ENCODE results near the gene DGKG.

DGKG gene

DNA sequence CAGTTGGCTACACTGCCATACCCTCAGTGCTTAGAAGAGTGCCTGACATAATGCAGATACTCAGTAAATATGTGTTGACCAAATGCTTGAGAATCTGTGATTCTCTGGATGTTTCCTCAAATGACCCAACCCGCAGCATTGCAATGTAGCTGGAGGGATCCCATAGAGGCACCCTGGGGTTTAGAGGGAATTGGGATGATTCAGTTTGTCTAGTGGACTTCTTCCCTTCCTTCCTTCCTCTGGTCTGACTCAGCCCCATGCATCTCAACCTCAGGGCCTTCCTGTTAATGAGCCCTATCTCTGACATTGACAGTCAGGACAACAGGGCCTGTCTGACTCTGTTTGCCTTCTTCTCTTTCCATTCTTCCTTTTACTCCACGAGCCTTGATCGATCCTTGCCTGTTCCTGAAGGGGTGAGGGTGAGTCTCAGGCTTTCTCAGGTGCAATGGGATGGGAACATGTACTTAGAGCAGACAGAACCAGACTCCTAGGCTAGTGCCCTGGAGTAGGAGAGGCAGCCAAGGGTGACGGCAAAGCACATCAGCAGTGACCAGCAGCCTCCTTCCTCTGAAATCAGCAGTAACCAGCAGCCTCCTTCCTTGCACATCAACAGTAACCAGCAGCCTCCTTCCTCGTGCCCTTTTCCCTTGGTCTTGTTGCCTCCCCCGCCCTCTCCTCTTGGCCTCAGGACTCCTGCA lies 78.2 kb downstream of the DGKG start:
- Mint-ChIP-seq H3K27me3 (no peaks in the 10 kb centered on the region), H3K4me1 (ENCODE audit: low read depth) (no peaks in the 10 kb centered on the region), H3K9me3 (no peaks in the 10 kb centered on the region), H3K36me3 (ENCODE audit: low read depth) (no peaks in the 10 kb centered on the region), H3K4me3 (no peak overlapping the region), H3K27ac (no peak overlapping the region)

DNA sequence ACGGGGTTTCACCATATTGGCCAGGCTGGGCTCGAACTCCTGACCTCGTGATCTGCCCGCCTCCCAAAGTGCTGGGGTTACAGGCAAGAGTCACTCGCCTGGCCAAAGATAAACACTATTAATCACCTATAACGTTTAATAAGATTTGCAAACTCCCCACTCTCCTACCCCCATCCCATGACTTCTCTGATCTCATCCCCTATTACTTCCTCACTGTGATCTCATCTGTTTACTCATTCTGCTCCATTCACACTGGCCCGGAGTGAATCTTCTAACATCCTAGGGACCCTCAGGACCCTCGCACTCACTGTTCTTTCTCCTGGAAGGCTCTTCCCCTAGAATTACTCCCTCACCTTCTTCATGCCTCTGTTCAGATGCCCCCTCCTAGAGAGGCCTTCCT lies 78.9 kb downstream of the DGKG start:
- peaks cover 3% of the 10 kb centered on the region for H3K27me3 Mint-ChIP-seq
- H3K27ac Mint-ChIP-seq, result no peak overlapping the region
- H3K4me3 Mint-ChIP-seq, result no peak overlapping the region
- no peaks in the 10 kb centered on the region for H3K9me3 Mint-ChIP-seq
- H3K4me1 Mint-ChIP-seq (ENCODE audit: low read depth), result no peaks in the 10 kb centered on the region
- no peaks in the 10 kb centered on the region for H3K36me3 Mint-ChIP-seq (ENCODE audit: low read depth)

GRCh38 chr3:186281176-186281575 lies 80.9 kb downstream of the DGKG start:
- no peaks in the 10 kb centered on the region for H3K4me1 Mint-ChIP-seq (ENCODE audit: low read depth)
- peaks cover 4% of the 10 kb centered on the region for H3K27me3 Mint-ChIP-seq
- no peak overlapping the region for H3K27ac Mint-ChIP-seq
- H3K9me3 Mint-ChIP-seq, result no peaks in the 10 kb centered on the region
- H3K36me3 Mint-ChIP-seq (ENCODE audit: low read depth), result no peaks in the 10 kb centered on the region
- no peak overlapping the region for H3K4me3 Mint-ChIP-seq

DNA sequence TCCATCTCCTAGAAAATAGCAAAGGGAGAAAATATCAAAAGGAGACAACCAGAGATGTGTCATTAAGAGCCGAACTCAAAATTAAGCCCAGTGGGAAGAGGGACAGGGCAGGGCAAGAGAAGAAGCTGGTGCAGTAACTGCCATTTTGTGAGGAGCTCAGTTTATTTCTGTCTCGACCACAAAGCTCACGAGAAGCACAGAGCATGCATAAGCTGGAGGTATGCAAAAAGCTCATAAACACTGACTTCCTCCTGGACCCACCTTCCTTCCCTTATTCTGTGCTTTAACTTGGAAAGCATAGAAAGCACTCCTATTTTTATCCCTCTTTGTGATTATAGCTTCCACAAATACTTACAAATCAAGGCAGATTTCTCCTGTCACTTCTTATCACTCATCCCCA lies 81.3 kb downstream of the DGKG start:
- no peak overlapping the region for H3K4me3 Mint-ChIP-seq
- no peak overlapping the region for H3K27ac Mint-ChIP-seq

GRCh38 chr3:186277268-186277909 lies 84.6 kb downstream of the DGKG start:
- Mint-ChIP-seq H3K36me3 (ENCODE audit: low read depth) (no peaks in the 10 kb centered on the region), H3K27me3 (peaks cover 4% of the 10 kb centered on the region), H3K27ac (no peak overlapping the region), H3K9me3 (no peaks in the 10 kb centered on the region), H3K4me3 (no peak overlapping the region), H3K4me1 (ENCODE audit: low read depth) (no peaks in the 10 kb centered on the region)

More for the DNA sequence above, 81.3 kb downstream of the DGKG start:
- H3K9me3 Mint-ChIP-seq, result no peaks in the 10 kb centered on the region
- H3K27me3 Mint-ChIP-seq, result peaks cover 4% of the 10 kb centered on the region
- H3K4me1 Mint-ChIP-seq (ENCODE audit: low read depth), result no peaks in the 10 kb centered on the region
- H3K36me3 Mint-ChIP-seq (ENCODE audit: low read depth), result no peaks in the 10 kb centered on the region

- H3K4me3 Mint-ChIP-seq, result no peak overlapping the region
- no peaks in the 10 kb centered on the region for H3K4me1 Mint-ChIP-seq (ENCODE audit: low read depth)
- no peaks in the 10 kb centered on the region for H3K9me3 Mint-ChIP-seq
- no peaks in the 10 kb centered on the region for H3K36me3 Mint-ChIP-seq (ENCODE audit: low read depth)
- no peak overlapping the region for H3K27ac Mint-ChIP-seq
- peaks cover 4% of the 10 kb centered on the region for H3K27me3 Mint-ChIP-seq
These were observed 86.6 kb downstream of the DGKG start for GRCh38 chr3:186275436-186275835.

- Mint-ChIP-seq H3K9me3 (no peaks in the 10 kb centered on the region), H3K4me1 (ENCODE audit: low read depth) (no peaks in the 10 kb centered on the region), H3K4me3 (no peak overlapping the region), H3K27me3 (peaks cover 4% of the 10 kb centered on the region), H3K27ac (no peak overlapping the region), H3K36me3 (ENCODE audit: low read depth) (no peaks in the 10 kb centered on the region)
These were observed 88.4 kb downstream of the DGKG start for GRCh38 chr3:186273586-186273985.

DNA sequence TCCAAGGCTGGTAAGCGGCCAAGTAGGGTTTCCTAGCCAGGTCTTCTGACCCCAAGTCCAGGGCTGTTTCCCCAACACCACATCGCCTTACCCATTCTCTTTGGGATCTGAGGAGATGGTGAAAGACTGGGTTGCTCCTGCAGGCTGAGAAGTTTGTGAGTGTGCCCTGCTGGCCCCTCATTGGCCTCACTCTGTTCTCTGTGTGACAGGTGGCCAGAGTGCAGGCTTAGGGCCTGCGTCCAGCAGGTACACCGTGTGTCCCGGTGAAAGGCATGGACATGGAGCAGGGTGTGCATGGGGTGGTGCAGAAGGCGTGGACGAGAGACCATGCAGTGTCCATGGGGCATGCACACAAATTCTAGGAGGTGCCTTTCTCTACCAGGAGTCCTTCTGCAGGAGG lies 91.3 kb downstream of the DGKG start:
- H3K9me3 Mint-ChIP-seq, result no peaks in the 10 kb centered on the region
- H3K4me1 Mint-ChIP-seq (ENCODE audit: low read depth), result no peaks in the 10 kb centered on the region
- no peaks in the 10 kb centered on the region for H3K36me3 Mint-ChIP-seq (ENCODE audit: low read depth)
- no peak overlapping the region for H3K4me3 Mint-ChIP-seq
- no peak overlapping the region for H3K27ac Mint-ChIP-seq
- H3K27me3 Mint-ChIP-seq, result peaks cover 7% of the 10 kb centered on the region

- Mint-ChIP-seq H3K4me3 (no peak overlapping the region), H3K36me3 (ENCODE audit: low read depth) (no peaks in the 10 kb centered on the region), H3K27ac (no peak overlapping the region), H3K4me1 (ENCODE audit: low read depth) (no peaks in the 10 kb centered on the region), H3K27me3 (peaks cover 7% of the 10 kb centered on the region), H3K9me3 (no peaks in the 10 kb centered on the region)
These were observed 93.2 kb downstream of the DGKG start for GRCh38 chr3:186268616-186269448.

DNA sequence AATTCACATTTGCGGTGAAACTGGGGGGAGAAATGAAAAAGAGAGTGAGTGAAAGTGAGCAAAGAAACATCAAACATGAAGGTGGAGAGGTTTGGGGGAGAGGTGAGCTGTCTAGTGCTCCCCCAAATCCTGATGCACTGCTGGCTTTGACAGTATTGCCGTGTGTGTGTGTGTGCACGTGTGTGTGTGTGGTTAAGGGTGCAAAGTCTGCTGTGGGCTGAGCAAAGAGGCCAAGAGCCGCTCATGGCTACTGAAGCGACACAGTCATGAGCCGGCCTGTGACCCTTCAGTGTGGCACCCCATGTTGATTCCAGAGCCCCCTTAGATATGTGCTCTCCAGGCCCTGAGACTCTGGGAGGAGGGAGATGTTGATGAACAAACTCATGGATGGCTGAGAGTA lies 94.3 kb downstream of the DGKG start:
- H3K4me1 Mint-ChIP-seq (ENCODE audit: low read depth), result no peaks in the 10 kb centered on the region
- H3K27ac Mint-ChIP-seq, result no peak overlapping the region
- H3K27me3 Mint-ChIP-seq, result peaks cover 7% of the 10 kb centered on the region
- no peaks in the 10 kb centered on the region for H3K36me3 Mint-ChIP-seq (ENCODE audit: low read depth)
- H3K9me3 Mint-ChIP-seq, result no peaks in the 10 kb centered on the region
- H3K4me3 Mint-ChIP-seq, result no peak overlapping the region

GRCh38 chr3:186264608-186265400 lies 97.2 kb downstream of the DGKG start:
- Mint-ChIP-seq H3K4me1 (ENCODE audit: low read depth) (peaks cover 7% of the 10 kb centered on the region), H3K36me3 (ENCODE audit: low read depth) (no peaks in the 10 kb centered on the region), H3K27me3 (peaks cover 7% of the 10 kb centered on the region), H3K4me3 (no peak overlapping the region), H3K27ac (no peak overlapping the region), H3K9me3 (no peaks in the 10 kb centered on the region)

DNA sequence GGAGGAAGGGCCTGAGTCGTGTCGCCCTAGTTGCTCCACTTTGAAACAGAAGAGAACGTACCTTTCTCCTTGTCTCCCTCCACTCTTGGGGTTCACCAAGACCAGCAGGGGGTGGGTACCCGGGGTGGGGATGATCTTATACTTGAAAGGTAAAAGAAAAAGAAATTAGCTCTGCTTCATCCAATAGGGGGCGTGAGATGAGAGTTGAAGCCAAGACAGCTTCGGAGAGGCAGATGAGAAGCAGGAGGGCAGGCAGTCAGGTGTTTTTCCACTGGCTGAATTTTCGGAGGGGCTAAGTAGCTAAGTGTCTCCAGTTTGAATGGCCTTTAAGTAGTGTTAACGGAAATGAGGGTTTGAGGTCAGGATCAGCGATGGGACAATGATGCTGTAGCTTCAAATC lies 100.4 kb downstream of the DGKG start:
- Mint-ChIP-seq H3K9me3 (no peaks in the 10 kb centered on the region), H3K27me3 (peaks cover under 1% of the 10 kb centered on the region), H3K27ac (no peak overlapping the region), H3K4me1 (ENCODE audit: low read depth) (peaks cover 18% of the 10 kb centered on the region), H3K36me3 (ENCODE audit: low read depth) (no peaks in the 10 kb centered on the region), H3K4me3 (no peak overlapping the region)

GRCh38 chr3:186260726-186261125 lies 101.3 kb downstream of the DGKG start:
- Mint-ChIP-seq H3K4me1 (ENCODE audit: low read depth) (peaks cover 26% of the 10 kb centered on the region), H3K36me3 (ENCODE audit: low read depth) (no peaks in the 10 kb centered on the region), H3K4me3 (no peak overlapping the region), H3K9me3 (no peaks in the 10 kb centered on the region), H3K27ac (no peak overlapping the region), H3K27me3 (no peaks in the 10 kb centered on the region)

- Mint-ChIP-seq H3K36me3 (ENCODE audit: low read depth) (no peaks in the 10 kb centered on the region), H3K27ac (peak overlapping the region; percentile 9), H3K4me3 (peak overlapping the region; percentile 40), H3K9me3 (no peaks in the 10 kb centered on the region), H3K27me3 (no peaks in the 10 kb centered on the region), H3K4me1 (ENCODE audit: low read depth) (peaks cover 35% of the 10 kb centered on the region)
These were observed 102.2 kb downstream of the DGKG start for GRCh38 chr3:186259612-186260383.

All from stimulated activated naive CD8-positive, alpha-beta T cell treated with anti-CD3 and anti-CD28 coated beads, Interleukin-15, Interleukin-2, amounts not matched to agents 100 ng/mL and 50 ng/mL, for 24 hours (primary cell).